ENCODE data around the gene TBX1. TPM values are rescaled to one million over a fixed set of nuclear protein-coding genes. Genes with fewer than 3 reads are reported as not detected.

Gene TBX1
- polyA plus RNA-seq, 3 donors = not detected

DNA sequence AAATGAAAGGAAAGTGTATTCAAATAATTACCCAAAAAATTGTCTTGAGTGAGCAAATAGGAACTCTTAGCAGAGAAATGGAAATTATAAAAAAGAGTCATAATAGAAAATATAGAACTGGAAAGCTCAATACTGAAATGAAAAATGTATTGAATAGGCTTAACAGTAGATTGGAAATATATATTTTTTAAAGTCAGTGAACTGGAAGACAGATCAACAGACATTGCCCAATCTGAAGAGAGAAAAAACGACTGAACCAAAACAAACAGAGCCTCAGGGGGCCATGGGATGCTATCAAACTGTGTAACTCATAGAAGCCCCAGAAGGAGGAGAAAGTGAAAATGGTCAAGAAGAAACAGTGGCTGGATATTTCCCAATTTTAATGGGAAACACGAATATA lies 32.6 kb downstream of the TBX1 start:
- TF ChIP-seq, protein P1, sequence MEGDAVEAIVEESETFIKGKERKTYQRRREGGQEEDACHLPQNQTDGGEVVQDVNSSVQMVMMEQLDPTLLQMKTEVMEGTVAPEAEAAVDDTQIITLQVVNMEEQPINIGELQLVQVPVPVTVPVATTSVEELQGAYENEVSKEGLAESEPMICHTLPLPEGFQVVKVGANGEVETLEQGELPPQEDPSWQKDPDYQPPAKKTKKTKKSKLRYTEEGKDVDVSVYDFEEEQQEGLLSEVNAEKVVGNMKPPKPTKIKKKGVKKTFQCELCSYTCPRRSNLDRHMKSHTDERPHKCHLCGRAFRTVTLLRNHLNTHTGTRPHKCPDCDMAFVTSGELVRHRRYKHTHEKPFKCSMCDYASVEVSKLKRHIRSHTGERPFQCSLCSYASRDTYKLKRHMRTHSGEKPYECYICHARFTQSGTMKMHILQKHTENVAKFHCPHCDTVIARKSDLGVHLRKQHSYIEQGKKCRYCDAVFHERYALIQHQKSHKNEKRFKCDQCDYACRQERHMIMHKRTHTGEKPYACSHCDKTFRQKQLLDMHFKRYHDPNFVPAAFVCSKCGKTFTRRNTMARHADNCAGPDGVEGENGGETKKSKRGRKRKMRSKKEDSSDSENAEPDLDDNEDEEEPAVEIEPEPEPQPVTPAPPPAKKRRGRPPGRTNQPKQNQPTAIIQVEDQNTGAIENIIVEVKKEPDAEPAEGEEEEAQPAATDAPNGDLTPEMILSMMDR (IDR thresholded peaks at IDR 0.05) = no peak
- no peaks in the 10 kb centered on the region for H3K79me2 ChIP-seq (ENCODE audit: insufficient read depth, low read length)
- Mint-ChIP-seq H3K27ac (no peak overlapping the region), H3K27me3 (ENCODE audit: low read depth in 3 of 3) (peaks cover 0 to 3% (median 0%) of the 10 kb centered on the region in 3 donors), H3K36me3 (no peaks in the 10 kb centered on the region), H3K4me1 (no peaks in the 10 kb centered on the region), H3K9me3 (peaks cover 4 to 20% (median 12%) of the 10 kb centered on the region in 7 donors), H3K4me3 (no peak overlapping the region)
- peaks cover 0 to 14% of the 10 kb centered on the region in 2 donors for H3K9me3 ChIP-seq (replicated peaks in 1 of 2; ENCODE audit: control insufficient read depth in 1 of 2, insufficient read depth in 1 of 2, low read length in 2 of 2)
- H3K4me3 ChIP-seq (replicated peaks in 1 of 3; ENCODE audit: low read depth in 2 of 3, low read length in 3 of 3) = no peak overlapping the region
- no peaks in the 10 kb centered on the region for H3K36me3 ChIP-seq (replicated peaks in 1 of 2; ENCODE audit: control insufficient read depth in 1 of 2, insufficient read depth in 2 of 2, low read length in 2 of 2)
- no peak overlapping the region for H3K4me2 ChIP-seq (replicated peaks; ENCODE audit: extremely low read depth, low read length, poor library complexity, severe bottlenecking)
- WGBS (ENCODE audit: insufficient coverage) = 67% methylated on average over 1 of the region's 2 CpGs
- no peaks in the 10 kb centered on the region for H3K4me1 ChIP-seq (ENCODE audit: control insufficient read depth in 1 of 2, insufficient read depth in 2 of 2, low read length in 2 of 2)
- no peak overlapping the region for H2AFZ ChIP-seq (ENCODE audit: insufficient read depth, low read depth, low read length, poor library complexity, severe bottlenecking)
- intact Hi-C loops (cut with micrococcal nuclease) = no loop called here
- no peaks in the 10 kb centered on the region for H3K27me3 ChIP-seq (ENCODE audit: control insufficient read depth in 2 of 2, insufficient read depth in 2 of 2, low read length in 2 of 2)
- no peak for DNase-seq
- no peak overlapping the region for H3K27ac ChIP-seq (ENCODE audit: low read depth in 1 of 2, low read length in 2 of 2)
- H3K9ac ChIP-seq (ENCODE audit: insufficient read depth, low read length, poor library complexity, severe bottlenecking) = no peak overlapping the region
- no peaks in the 10 kb centered on the region for H4K20me1 ChIP-seq (ENCODE audit: insufficient read depth, low read length)

DNA sequence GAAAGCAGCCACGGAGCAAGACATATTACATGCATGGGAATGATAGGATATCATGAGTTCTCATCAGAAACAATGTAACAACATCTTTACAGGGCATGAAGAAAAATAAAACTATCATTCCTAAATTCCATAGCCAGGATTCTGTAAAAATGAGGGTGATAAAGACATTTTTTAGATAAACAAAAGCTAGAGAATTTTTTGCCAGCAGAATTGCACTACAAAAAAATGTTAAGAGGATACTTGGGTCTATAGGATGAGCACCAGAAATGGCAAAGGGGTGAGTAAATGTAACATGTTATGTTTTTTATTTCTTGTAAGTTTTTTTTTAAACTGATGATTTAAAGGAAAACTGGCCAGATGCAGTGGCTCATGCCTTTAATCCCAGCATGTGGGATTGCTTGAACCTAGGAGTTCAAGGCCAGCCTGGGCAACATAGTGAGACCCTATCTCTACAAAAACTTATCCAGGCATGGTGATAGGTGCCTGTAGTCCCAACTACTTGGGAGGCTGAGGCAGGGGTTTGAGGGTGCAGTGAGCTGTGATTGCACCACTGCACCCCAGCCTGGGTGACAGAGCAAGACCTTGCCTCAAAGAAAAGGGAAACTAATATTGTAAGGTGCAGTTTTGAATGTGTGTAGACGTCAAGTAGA lies 33.2 kb downstream of the TBX1 start:
- no peak overlapping the region for H3K4me3 Mint-ChIP-seq
- TF ChIP-seq, protein P1 (IDR thresholded peaks at IDR 0.05) = no peak
- no peaks in the 10 kb centered on the region for H3K4me1 Mint-ChIP-seq
- Histone ChIP-seq H3K4me2 (replicated peaks; ENCODE audit: extremely low read depth, low read length, poor library complexity, severe bottlenecking) (no peak overlapping the region), H3K9ac (ENCODE audit: insufficient read depth, low read length, poor library complexity, severe bottlenecking) (no peak overlapping the region), H3K4me3 (replicated peaks in 1 of 3; ENCODE audit: low read depth in 2 of 3, low read length in 3 of 3) (no peak overlapping the region), H3K27ac (ENCODE audit: low read depth in 1 of 2, low read length in 2 of 2) (no peak overlapping the region), H4K20me1 (ENCODE audit: insufficient read depth, low read length) (no peaks in the 10 kb centered on the region), H2AFZ (ENCODE audit: insufficient read depth, low read depth, low read length, poor library complexity, severe bottlenecking) (no peak overlapping the region), H3K79me2 (ENCODE audit: insufficient read depth, low read length) (no peaks in the 10 kb centered on the region), H3K4me1 (ENCODE audit: control insufficient read depth in 1 of 2, insufficient read depth in 2 of 2, low read length in 2 of 2) (no peaks in the 10 kb centered on the region), H3K9me3 (replicated peaks in 1 of 2; ENCODE audit: control insufficient read depth in 1 of 2, insufficient read depth in 1 of 2, low read length in 2 of 2) (peaks cover 0 to 14% of the 10 kb centered on the region in 2 donors), H3K27me3 (ENCODE audit: control insufficient read depth in 2 of 2, insufficient read depth in 2 of 2, low read length in 2 of 2) (no peaks in the 10 kb centered on the region), H3K36me3 (replicated peaks in 1 of 2; ENCODE audit: control insufficient read depth in 1 of 2, insufficient read depth in 2 of 2, low read length in 2 of 2) (no peaks in the 10 kb centered on the region)
- peaks cover 0 to 3% (median 0%) of the 10 kb centered on the region in 3 donors for H3K27me3 Mint-ChIP-seq (ENCODE audit: low read depth in 3 of 3)
- no peaks in the 10 kb centered on the region for H3K36me3 Mint-ChIP-seq
- DNase-seq = no peak
- peaks cover 4 to 20% (median 12%) of the 10 kb centered on the region in 7 donors for H3K9me3 Mint-ChIP-seq
- intact Hi-C loops (cut with micrococcal nuclease) = no loop called here
- WGBS (ENCODE audit: insufficient coverage) = no CpG with 5 or more reads among the region's 2 CpGs
- H3K27ac Mint-ChIP-seq = no peak overlapping the region

All from CD14-positive monocyte (primary cell).